ENCODE results near the gene ERBB2.

GRCh38 chr17:39677072-39677471 lies 22.8 kb upstream of the ERBB2 start:
- no peak for TF ChIP-seq CTCF (IDR thresholded peaks at IDR 0.05; ENCODE audit: low read depth, low read length)
- no peak for TF ChIP-seq POLR2A (IDR thresholded peaks at IDR 0.05; ENCODE audit: extremely low read depth, insufficient read length)
